Epithelial cell of esophagus (primary cell): ENCODE measurements around the gene GPSM3.

ENCODE experiments used
- DNase-seq: peaks from one replicate; pipeline ENCODE4 v3.0.0; 2010; ENCODE audit warnings: low read depth
- H3K4me3 ChIP-seq: 2 replicates; pipeline ENCODE4 v1.5.1; 2011; ENCODE audit warnings: mild to moderate bottlenecking, low read length, control low read depth
- TF ChIP-seq, protein P1 (sequence below): IDR thresholded peaks from 2 replicates; pipeline ENCODE4 v1.5.1; 2011; ENCODE audit warnings: low read depth, mild to moderate bottlenecking, low read length, control low read depth, inconsistent platforms; ENCODE audit not compliant: insufficient read depth; ENCODE audit errors: missing control alignments

GPSM3 gene

DNA sequence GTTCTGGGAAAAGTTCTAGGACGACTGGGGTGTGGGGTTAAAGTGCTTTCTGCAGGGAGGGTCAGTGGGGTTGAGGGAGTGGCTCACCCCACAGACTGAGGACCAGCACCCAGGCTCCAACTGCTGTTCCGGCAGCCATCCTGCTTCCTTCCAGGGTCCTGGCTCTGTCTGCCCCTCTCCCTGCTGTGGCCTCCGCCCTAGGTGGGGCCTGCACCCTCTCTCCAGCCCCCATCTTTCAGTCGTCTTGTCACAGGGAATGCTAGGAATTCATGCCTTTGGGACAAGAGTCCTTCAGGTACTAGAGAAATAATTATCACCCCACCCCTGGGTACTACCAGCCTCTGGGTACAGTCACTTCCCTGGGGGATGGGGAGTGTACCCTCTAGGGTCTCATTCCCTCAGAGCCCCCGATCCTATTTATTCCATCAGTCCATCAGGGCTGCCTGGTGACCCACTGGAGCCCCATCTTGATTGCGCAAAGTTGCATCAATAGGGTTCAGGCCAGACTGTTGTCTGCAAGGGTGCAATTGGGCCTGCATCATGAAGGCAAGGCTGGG lies 8.3 kb downstream of the GPSM3 start, which contains the start of gene AGER:
TSS of gene AGER (minus strand) at position 170 of the 557 bp plus-strand sequence. CDS start at position 139, 31 bp downstream.
- H3K4me3 ChIP-seq, result no peak within 1 kb of the TSS
- TF ChIP-seq, protein P1, sequence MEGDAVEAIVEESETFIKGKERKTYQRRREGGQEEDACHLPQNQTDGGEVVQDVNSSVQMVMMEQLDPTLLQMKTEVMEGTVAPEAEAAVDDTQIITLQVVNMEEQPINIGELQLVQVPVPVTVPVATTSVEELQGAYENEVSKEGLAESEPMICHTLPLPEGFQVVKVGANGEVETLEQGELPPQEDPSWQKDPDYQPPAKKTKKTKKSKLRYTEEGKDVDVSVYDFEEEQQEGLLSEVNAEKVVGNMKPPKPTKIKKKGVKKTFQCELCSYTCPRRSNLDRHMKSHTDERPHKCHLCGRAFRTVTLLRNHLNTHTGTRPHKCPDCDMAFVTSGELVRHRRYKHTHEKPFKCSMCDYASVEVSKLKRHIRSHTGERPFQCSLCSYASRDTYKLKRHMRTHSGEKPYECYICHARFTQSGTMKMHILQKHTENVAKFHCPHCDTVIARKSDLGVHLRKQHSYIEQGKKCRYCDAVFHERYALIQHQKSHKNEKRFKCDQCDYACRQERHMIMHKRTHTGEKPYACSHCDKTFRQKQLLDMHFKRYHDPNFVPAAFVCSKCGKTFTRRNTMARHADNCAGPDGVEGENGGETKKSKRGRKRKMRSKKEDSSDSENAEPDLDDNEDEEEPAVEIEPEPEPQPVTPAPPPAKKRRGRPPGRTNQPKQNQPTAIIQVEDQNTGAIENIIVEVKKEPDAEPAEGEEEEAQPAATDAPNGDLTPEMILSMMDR, result no peak
- no peak for DNase-seq

DNA sequence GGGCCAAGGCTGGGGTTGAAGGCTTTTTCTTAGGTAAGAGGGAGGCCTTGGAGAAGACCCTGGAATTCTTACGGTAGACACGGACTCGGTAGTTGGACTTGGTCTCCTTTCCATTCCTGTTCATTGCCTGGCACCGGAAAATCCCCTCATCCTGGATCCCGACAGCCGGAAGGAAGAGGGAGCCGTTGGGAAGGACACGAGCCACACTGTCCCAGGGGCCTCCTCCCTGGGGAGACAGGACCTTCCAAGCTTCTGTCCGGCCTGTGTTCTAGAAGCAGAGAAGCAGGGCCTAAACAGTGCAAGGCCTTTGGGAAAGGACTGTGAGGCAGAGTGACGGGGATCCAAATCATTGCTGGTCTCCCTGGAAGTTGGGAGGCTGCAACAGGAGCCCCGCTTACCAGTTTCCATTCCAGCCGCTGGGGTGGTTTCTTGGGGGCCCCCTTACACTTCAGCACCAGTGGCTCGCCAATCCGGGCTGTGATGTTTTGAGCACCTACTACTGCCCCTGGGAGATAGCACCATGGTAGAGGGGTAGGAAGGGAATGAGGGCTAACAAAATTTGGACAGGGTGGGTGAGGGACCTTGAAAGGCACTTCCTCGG lies 8.9 kb downstream of the GPSM3 start:
- TF ChIP-seq, protein P1, result no peak
- no peak overlapping the region for H3K4me3 ChIP-seq
- no peak for DNase-seq

DNA sequence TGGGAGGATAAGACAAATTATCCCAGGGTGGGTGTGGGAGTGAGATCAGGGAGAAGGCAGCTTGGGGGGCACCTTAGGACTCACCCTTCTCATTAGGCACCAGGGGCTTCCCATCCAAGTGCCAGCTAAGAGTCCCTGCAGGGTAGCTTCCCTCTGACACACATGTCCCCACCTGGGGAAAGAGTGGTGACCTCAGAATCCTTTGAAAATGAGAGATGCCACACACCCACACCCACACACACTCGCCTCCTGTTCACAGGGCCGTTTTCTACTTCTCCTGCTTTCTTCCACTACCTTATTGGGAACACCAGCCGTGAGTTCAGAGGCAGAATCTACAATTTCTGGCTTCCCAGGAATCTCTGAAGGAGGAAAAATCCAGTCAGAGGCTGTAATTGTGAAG lies 9.4 kb downstream of the GPSM3 start:
- no peak for DNase-seq
- H3K4me3 ChIP-seq, result no peak overlapping the region
- TF ChIP-seq, protein P1, result no peak

DNA sequence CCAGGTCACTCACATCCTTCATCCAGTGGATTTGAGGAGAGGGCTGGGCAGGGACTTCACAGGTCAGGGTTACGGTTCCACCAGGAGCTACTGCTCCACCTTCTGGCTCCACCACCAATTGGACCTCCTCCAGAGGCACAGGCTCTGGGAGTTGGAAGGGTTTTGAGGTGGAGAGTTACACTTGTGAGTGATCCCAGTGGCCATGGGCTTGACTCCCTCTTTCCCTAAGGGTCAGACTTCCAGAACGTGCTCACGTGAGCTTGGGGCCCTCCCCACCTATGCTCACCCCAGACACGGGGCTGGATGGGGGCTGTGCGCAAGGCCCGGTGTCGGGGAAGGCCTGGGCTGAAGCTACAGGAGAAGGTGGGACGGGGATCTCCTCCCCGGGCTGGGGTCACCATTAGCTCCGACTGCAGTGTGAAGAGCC lies 9.9 kb downstream of the GPSM3 start:
- no peak for DNase-seq
- TF ChIP-seq, protein P1, result no peak
- H3K4me3 ChIP-seq, result no peak overlapping the region

DNA sequence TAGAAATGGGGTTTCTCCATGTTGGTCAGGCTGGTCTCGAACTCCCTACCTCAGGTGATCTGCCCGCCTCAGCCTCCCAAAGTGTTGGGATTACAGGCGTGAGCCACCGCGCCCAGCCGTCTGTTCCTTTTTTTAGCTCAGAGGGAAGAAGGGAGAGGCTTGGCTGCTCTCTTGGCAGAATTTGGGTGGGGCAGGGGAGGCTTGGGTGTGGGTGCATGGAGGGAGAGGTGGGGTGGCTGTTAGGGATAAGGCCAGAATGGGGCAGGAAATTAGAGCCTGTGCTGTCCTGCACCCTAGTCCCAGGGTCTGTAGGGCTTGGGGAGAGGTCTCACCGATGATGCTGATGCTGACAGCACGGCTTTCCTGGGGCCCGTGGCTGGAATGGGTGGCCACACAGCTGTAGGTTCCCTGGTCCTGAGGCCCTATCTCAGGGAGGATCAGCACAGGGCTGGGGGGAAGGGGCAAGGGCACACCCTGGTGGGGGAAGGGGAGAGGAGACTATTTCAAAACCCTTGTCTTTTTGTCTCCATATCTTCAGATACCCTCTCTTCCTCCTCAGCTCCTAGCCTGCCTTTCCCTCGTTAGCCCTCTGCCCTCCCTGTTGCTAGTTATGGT lies 10.4 kb downstream of the GPSM3 start:
- no peak overlapping the region for H3K4me3 ChIP-seq
- TF ChIP-seq, protein P1, result no peak
- DNase-seq, result no peak

DNA sequence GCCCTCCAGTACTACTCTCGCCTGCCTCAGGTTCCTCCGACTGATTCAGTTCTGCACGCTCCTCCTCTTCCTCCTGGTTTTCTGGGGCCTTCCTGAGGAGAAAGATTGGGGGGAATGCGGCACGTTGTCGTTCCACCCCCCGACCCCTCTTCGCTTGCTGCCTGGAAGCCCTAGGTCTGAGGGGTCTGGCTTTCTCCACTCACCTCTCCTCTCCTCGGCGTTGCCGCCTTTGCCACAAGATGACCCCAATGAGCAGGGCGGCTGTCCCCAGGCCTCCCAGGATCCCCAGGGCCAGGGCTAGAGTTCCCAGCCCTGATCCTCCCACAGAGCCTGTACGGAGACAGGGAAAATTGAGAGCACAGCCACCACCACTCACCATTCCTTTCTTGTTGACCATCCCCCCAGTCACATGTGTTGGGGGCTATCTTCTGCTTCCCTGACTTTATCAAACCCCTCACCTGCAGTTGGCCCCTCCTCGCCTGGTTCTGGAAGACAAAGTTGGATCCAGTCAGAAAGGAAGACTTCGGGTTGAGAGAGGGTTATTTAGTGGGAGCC lies 11.2 kb downstream of the GPSM3 start:
- H3K4me3 ChIP-seq, result no peak overlapping the region
- TF ChIP-seq, protein P1, result no peak
- DNase-seq, result no peak
